NOMO-1 (cell line): ENCODE data around the gene COL26A1.
"Not testable (repeated sequence)": the region's sequence is repeated elsewhere in the genome, so short reads cannot be mapped to it uniquely, and the experiment has no call there.

Experiments
- DNase-seq, 2 experiments: peaks; one replicate each; lab custom pipeline; 2025; ENCODE audit not compliant: unreplicated experiment in 2 of 2; lab: John Stamatoyannopoulos, UW

The COL26A1 gene

GRCh38 chr7:101547022-101547915 is 184.6 kb downstream of the COL26A1 start:
- DNase-seq, result no peak

DNA sequence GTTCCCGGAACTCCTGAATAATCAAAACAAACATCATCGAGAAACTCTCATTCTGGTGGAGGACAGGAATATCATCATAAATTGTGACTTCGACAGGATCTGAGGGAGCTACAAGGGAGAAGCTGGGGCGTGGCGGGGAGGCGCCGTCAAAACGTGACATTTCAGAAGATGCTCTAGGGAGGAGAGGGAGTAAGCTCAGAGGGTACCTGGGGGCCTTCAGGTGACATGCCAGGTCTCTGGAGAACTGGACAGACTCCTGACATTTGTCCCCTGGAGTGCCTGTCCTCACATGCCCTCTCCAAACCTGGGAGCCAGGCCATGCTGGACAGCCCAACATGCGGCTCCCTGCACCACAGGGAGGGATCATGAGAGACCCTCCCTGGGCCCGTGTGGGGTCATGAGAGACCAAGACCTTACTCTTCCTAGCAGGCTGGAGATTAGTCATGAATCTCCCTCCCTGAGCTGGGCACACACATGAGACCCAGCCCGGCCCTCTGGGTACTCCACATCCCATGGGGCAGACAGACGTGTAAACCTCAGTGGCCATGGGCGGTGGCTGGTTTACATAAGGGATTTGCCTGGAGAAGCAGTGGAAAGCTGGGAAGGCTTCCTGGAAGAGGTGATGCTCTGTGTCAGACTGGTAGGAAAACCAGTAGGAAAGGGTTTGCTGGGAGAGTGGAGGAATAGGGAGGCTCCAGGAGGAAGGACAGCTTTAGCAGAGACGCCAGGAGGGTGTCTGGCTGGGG is 185.4 kb downstream of the COL26A1 start:
- DNase-seq, result no peak

GRCh38 chr7:101549734-101550133 is 187.1 kb downstream of the COL26A1 start:
- no peak for DNase-seq

- no peak for DNase-seq
Measured at GRCh38 chr7:101550641-101551541, 188.2 kb downstream of the COL26A1 start.

- DNase-seq, result no peak
Measured at GRCh38 chr7:101553018-101553770, 190.5 kb downstream of the COL26A1 start.

DNA sequence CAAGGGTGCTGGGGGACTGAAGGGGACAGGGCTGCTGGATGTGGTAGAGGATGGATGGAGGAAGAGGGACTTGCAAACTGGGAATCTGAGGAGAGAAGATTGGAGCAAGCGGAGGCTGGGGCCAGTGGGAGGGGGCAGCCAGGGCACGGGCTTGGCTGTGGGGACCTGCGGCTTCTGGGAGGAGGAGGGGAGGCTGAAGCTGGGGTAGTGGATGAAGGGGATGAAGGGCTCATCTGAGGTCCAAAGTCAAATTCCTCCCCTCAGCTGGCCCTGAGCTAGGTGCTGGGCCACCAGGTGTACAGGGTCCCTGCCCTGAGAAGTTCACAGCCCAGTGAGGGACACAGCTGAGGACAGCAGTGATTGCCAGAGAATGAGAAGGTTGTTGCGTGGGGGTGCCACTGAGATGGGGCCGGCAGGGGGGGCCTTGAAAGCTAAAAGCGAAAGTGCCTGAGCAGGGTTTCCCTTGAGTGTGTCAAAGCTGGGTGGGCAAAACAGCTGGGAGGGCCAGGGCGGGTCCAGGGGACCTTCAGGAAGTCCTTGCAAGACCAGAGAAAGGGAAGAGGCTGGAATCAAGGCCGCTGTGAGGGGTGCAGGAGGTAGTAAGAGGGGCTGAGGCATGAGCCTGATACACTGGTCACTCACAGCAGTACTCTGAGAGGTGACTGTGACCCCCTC is 191.2 kb downstream of the COL26A1 start:
- no peak for DNase-seq

DNA sequence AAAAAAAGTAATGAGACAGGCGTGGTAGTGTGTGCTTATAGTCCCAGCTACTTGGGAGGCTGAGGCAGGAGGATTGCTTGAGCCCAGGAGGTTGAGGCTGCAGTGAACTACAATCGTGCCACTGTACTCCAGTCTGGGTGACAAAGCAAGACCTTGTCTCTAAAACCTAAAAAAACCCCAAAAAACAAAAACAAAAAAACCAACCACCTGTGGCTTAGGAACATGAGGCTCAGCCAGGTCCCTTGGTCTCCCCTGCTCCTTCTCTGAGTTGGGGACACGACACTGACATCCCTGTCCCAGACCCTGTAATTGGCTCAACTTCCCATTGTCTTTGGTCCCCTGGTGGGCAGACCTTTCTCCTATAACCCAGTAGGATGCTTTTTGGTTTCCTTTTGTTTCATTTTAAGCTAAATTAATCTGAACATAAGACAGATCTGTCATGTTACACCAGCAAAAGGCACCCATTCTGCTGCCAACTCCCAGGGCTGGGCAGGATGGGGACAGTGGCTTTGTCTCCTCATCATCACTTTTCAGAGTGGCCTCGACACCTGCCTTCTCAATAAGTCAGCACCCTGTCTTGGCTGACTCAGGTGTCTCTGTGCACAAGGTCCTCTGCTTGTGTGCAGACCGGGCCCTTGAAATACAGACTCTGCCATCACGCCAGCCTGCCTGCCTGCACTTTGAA is 192.1 kb downstream of the COL26A1 start:
- no peak for DNase-seq

GRCh38 chr7:101555269-101555920 is 192.7 kb downstream of the COL26A1 start:
- DNase-seq, result no peak

DNA sequence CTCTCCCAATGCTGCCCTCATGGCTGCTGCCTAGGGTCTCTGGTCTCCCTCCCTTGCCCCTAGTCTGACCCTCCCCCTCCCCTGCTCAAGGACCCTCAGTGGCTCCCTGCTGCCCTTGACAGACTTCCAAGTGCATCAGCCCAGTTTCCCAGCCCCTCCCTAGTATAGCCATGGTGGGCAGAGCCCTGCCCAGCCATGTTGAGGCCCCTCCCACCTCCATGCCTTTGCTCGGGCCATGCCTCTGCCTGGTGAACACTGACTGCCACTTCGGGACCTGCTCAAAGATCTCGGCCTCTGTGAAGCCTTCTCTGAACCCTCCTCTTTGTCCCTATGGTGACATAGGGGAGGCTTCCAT is 193.2 kb downstream of the COL26A1 start:
- DNase-seq, result no peak

GRCh38 chr7:101556453-101556968 is 193.8 kb downstream of the COL26A1 start:
- no peak for DNase-seq

DNA sequence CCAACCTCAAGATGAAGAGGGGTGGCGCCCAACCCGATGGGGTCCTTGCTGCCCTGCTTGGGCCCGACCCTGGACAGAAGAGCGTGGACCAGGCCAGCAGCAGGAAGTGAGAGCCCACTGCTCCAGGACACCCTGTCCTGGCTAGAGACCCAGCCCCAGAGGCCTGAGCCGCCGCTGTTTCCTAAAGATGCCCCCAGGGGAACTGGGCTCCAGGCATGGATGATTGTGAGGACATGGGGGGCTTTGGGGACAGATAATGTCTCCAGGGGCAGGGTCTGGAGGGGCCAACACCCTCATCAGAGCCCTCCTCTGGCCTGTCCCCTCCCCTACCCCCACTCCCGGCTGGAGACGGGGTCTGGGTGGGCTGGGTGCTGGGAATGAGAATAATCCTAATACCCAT is 194.7 kb downstream of the COL26A1 start:
- DNase-seq, result no peak

DNA sequence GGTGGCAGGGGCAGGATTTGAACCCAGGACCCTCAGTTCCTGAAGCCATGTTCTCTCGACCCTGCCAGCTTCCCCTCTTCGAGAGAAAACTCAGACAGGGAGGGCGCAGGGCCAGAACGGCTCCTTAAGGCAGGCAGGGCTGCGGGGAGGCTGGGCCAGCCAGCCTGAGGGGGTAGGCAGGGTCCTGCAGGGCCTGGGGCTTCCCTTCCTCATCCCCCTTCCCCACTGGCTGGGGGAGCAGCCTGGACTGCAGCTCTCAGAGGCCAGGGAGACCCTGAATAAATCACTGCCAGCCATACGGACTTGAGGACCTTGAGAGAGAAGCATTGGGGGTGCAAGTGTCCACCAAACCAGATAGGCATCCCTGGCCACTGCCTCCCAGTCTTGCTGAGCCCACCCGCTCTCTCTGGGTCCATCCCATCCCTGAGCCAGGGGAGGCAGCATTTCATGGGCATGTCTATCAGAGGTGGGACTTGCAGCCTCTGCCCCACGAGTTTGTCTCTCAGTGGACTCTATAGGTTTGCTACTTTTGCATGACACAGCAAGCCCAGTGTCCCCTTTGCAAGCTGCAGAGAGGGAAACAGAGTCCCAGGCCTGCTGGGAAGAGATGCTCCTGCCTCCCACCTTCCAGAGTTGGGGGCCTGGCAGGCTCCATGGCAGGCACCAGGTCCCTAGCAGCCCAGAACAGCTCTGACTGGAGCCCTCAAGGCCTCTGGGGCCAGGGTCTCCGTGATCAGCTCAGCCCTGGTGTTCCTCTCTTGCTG is 195.5 kb downstream of the COL26A1 start:
- DNase-seq, result no peak

DNA sequence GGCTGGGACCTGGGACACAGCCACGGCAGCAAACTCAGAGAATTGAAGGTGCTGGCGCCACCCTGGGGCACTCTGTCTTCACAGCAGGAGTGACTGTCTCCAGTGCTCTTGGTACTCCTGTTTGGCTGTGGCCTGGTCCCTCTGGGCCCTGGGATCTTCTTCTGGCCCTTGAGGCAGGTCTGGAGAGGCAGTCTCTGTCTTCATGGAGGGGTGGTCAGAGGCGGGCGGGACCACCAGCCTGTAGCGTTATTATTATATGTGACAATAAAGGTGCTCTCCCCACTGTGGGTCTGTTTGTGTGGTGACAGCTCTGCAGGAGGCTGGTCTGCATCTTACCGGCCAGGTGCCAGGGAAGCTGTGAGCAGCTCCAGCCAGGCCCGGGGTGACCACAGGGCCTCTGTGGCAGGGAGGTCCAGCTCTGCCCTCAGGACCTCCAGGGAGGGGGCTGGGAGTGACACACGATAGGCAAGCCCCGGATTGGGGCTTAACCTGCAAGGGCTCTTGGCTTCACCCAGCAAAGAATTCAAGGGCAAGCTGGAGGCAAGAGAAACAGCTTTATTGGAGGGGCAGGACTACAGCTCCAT is 196.2 kb downstream of the COL26A1 start:
- DNase-seq, result no peak

DNA sequence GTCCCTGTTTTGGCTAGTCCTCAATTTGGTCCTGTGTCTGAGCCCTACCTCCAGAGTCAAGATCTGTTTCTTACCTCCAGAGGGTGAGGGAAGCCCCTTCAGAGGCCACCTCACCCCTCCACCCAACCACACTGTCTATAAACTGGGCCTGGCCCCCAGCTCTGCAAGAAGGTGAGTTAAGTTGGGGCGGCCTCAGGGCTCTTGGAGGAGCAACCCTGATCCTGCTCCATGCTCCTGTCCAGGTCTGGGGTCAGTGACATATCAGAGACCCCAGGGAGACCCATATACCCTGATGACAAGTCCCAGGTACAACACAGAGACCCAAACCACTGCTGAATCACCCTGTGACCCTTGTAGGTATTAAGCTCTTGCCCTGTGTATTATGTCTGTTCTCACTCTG is 196.9 kb downstream of the COL26A1 start:
- no peak for DNase-seq

DNA sequence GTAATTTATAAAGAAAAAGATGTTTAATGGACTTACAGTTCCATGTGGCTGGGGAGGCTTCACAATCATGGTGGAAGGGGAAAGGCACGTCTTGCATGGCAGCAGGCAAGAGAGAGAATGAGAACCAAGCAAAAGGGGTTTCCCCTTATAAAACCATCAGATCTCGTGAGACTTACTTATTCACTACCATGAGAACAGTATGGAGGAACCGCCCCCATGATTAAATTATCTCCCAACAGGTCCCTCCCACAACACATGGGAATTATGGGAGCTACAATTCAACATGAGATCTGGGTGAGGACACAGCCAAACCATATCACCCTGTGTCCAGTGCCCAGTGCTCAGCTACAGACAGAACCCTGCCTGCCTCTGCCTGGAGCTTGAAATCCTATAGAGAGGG is 197.3 kb downstream of the COL26A1 start:
- not testable (repeated sequence) for DNase-seq

DNA sequence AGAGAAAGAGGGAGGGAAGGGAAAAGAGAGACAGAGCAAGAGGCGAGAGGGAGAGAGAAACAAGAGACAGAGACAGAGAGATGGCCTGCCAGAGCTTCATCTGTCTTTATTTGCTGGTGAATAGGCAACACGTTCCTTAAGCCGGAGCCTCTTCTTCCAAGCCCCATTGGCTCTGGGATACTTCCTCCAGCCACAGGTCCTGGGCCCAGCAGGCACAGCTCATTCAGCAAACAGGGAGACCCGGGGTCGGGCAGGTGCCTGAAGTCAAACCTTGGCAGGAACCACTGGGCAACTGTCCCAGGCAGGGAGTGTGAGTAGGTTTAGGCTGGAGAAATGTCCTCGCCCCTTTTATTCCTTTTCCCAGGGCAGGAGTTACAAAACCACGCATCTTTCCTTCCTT is 198.2 kb downstream of the COL26A1 start:
- no peak for DNase-seq

DNA sequence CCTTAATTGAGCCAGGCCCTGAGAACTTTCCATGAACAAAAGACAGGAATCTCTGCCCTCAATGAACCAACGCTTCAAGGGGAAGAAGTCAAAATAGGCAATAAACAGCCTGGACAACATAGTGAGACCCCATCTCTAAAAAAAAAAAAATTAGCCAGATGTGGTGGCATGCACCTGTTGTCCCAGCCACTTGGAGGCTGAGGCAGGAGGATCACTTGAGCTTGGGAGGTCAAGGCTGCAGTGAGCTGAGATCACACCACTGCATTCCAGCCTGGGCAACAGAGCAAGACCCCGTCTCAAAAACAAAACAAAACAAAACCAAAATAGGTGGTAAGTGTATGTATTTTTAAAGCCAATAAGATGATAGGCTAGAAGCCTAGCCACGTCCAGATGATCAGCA is 198.6 kb downstream of the COL26A1 start:
- not testable (repeated sequence) for DNase-seq
